D721Med (cell line): ENCODE measurements around the gene KLK13.

Source experiments
- DNase-seq: peaks from one replicate; pipeline ENCODE4 v3.0.0; 2011; ENCODE audit warnings: low spot score; ENCODE audit not compliant: insufficient read length
- FAIRE-seq: peaks from 2 replicates; lab custom pipeline; 2011; peaks lifted over from hg19 to GRCh38; lab: Jason Lieb, UNC
- CTCF ChIP-seq: IDR thresholded peaks from 2 replicates; pipeline ENCODE4 v1.5.1; 2012; ENCODE audit warnings: mild to moderate bottlenecking, control low read depth; ENCODE audit not compliant: insufficient read depth; ENCODE audit errors: missing control alignments

Gene KLK13

GRCh38 chr19:51078104-51078503 is 13.2 kb upstream of the KLK13 start:
- FAIRE-seq (no peak), DNase-seq (no peak)

GRCh38 chr19:51076631-51077213 is 11.8 kb upstream of the KLK13 start:
- TF ChIP-seq CTCF = no peak
- DNase-seq = no peak
- FAIRE-seq = no peak

More at GRCh38 chr19:51078104-51078503, 13.2 kb upstream of the KLK13 start:
- TF ChIP-seq CTCF = no peak

DNA sequence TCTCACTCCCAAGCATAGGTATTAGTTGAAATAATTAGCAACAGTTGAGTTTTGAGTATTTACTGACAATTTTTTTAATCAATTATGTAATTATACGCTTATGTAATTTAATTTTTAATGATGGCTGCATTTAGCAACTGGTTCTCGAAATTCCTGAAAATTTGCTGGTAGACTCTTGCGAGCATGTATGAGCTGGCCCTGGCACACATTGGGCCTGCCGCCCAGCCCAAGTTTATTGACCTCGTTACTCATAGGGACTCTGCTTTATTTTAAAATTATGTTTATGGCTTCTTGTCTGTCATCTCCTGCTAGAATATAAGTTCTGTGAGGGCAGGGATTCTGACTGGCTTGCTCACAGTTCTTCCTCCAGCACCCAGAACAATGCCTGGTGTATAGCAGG is 11.1 kb upstream of the KLK13 start:
- FAIRE-seq (no peak), DNase-seq (no peak)
- TF ChIP-seq CTCF = no peak

GRCh38 chr19:51071095-51071405 is 6.2 kb upstream of the KLK13 start:
- no peak for DNase-seq
- no peak for FAIRE-seq
- TF ChIP-seq CTCF = no peak

DNA sequence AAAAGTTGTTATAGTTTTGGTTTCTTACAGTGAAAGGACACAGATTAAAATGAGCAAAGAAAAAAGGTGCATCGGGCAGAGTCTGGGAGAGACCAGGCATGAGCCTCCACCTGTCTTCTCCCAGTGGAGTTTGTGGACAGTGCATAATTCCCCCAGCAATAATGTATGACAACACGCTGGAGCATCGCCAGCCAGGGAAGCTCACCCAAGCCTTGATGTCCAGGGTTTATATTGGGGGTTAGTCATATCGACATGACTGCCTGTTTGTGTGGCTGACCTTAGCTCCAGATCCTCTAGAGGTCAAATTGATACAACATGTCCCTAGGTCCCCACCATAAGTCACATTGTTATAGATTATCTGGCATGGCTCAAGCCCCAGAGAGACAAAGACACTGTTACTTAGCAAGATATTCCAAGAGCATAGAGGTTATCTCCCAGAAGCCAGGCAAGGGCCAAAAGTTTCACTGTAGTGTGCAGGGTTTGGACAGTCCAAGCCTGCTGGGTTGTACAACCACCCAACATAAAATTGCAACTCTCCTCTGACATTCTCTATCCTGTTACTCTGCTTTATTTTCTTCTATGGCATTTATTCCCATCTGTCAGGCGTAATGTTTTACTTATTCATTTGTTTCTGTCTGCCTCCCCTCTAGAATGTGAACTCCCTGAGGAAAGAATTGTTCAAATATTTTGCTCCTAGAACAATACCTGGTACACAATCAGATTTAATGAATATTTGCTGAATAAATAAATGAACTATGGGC is 5.6 kb upstream of the KLK13 start:
- DNase-seq = no peak
- no peak for FAIRE-seq
- TF ChIP-seq CTCF = no peak

DNA sequence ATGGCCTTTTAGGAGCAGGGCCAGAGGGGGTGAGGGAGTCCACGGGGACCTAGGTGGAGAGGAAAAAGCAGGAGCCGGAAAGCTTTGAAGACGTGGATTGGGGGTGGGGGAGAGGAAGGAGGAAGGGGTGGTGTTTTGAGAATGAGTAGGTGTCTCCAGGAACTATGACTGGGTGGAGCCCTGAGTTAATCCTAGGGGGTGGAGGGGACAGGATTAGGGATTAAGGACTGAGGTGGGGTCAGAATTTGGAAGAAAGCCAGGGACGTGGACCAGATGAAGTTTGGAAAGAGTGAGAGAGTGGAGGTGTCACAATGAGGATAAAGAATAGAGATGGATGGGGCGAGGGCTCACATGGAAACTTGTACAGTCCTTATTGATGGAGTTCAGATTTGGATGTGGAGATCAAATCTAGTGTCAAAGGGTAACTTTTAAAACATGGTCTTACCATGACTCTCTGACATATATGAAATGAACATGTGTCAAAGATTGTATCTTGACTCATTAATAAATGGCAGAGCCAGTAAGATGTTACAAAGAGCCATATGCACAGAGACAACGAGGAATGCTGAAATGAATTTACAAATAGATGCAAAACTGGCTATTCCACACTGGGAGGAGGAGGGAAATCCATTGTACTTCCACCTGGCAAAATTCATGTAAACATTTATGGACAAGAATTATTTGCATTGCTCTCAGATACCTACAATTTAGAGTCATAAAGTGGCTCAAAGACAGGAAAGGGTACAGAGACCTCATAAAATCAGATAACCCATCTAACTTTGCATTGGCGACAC is 1.7 kb upstream of the KLK13 start:
- no peak for DNase-seq
- no peak for TF ChIP-seq CTCF
- no peak for FAIRE-seq
